Duodenal mucosa (tissue), 2 donors: ENCODE data around the gene CD93.

Source experiments
- H3K27ac ChIP-seq: one replicate; pipeline ENCODE4 v1.7.0; 2013; ENCODE audit warnings: low read depth, low read length
- H3K27me3 ChIP-seq, 2 donors: one replicate each; pipeline ENCODE4 v1.7.0; 2013; ENCODE audit warnings: low read length in 2 of 2, control low read depth in 1 of 2; ENCODE audit not compliant: insufficient read depth in 2 of 2, control insufficient read depth in 1 of 2
- H3K36me3 ChIP-seq, 2 donors: one replicate each; pipeline ENCODE4 v1.7.0; 2013; ENCODE audit warnings: low read length in 2 of 2, control low read depth in 1 of 2; ENCODE audit not compliant: insufficient read depth in 2 of 2, control insufficient read depth in 1 of 2
- H3K4me1 ChIP-seq, 2 donors: one replicate each; pipeline ENCODE4 v1.7.0; 2013; ENCODE audit warnings: low read length in 2 of 2, control low read depth in 1 of 2; ENCODE audit not compliant: insufficient read depth in 2 of 2, control insufficient read depth in 1 of 2
- H3K4me3 ChIP-seq, 2 donors: one replicate each; pipeline ENCODE4 v1.7.0; 2013; ENCODE audit warnings: low read length in 2 of 2, low read depth in 1 of 2
- H3K9ac ChIP-seq, 2 donors: one replicate each; pipeline ENCODE4 v1.7.0; 2013; ENCODE audit warnings: low read length in 2 of 2, low read depth in 1 of 2
- H3K9me3 ChIP-seq, 2 donors: one replicate each; pipeline ENCODE4 v1.7.0; 2013; ENCODE audit warnings: low read length in 2 of 2, control low read depth in 1 of 2; ENCODE audit not compliant: control insufficient read depth in 1 of 2

The CD93 gene

GRCh38 chr20:23127506-23128279, 41.6 kb upstream of the CD93 start:
- no peaks in the 10 kb centered on the region for H3K9me3 ChIP-seq
- no peak overlapping the region for H3K27ac ChIP-seq

GRCh38 chr20:23126281-23127061, 40.3 kb upstream of the CD93 start:
- H3K9me3 ChIP-seq, result no peaks in the 10 kb centered on the region
- H3K4me3 ChIP-seq, result no peak overlapping the region
- H3K4me1 ChIP-seq, result peaks cover 12 to 31% of the 10 kb centered on the region in 2 donors
- no peaks in the 10 kb centered on the region for H3K36me3 ChIP-seq
- no peak overlapping the region for H3K9ac ChIP-seq
- H3K27ac ChIP-seq, result peak overlapping the region; percentile 23
- peaks cover 2 to 5% of the 10 kb centered on the region in 2 donors for H3K27me3 ChIP-seq

More at GRCh38 chr20:23127506-23128279, 41.6 kb upstream of the CD93 start:
- Histone ChIP-seq H3K4me1 (peaks cover 12 to 31% of the 10 kb centered on the region in 2 donors), H3K4me3 (no peak overlapping the region), H3K27me3 (peaks cover 0 to 2% of the 10 kb centered on the region in 2 donors), H3K9ac (no peak overlapping the region), H3K36me3 (no peaks in the 10 kb centered on the region)

GRCh38 chr20:23125625-23126191, 39.6 kb upstream of the CD93 start:
- H3K9ac ChIP-seq, result no peak overlapping the region
- H3K4me3 ChIP-seq, result no peak overlapping the region
- H3K27ac ChIP-seq, result peak overlapping the region; percentile 23
- H3K27me3 ChIP-seq, result peaks cover 2 to 5% of the 10 kb centered on the region in 2 donors
- no peaks in the 10 kb centered on the region for H3K9me3 ChIP-seq
- H3K4me1 ChIP-seq, result peaks cover 12 to 33% of the 10 kb centered on the region in 2 donors
- no peaks in the 10 kb centered on the region for H3K36me3 ChIP-seq

- Histone ChIP-seq H3K4me1 (peaks cover 12 to 35% of the 10 kb centered on the region in 2 donors), H3K9me3 (no peaks in the 10 kb centered on the region), H3K27me3 (peaks cover 2 to 5% of the 10 kb centered on the region in 2 donors), H3K4me3 (no peak overlapping the region), H3K27ac (no peak overlapping the region), H3K9ac (no peak overlapping the region), H3K36me3 (no peaks in the 10 kb centered on the region)
These were observed 39.0 kb upstream of the CD93 start for GRCh38 chr20:23125159-23125558.

GRCh38 chr20:23123886-23124285, 37.8 kb upstream of the CD93 start:
- H3K27me3 ChIP-seq, result peaks cover 5% of the 10 kb centered on the region in 2 donors
- peaks cover 13 to 33% of the 10 kb centered on the region in 2 donors for H3K4me1 ChIP-seq
- no peaks in the 10 kb centered on the region for H3K36me3 ChIP-seq

GRCh38 chr20:23122796-23123655, 36.9 kb upstream of the CD93 start:
- H3K4me3 ChIP-seq, result no peak overlapping the region
- no peaks in the 10 kb centered on the region for H3K9me3 ChIP-seq
- no peak overlapping the region for H3K27ac ChIP-seq
- peaks cover 12 to 26% of the 10 kb centered on the region in 2 donors for H3K4me1 ChIP-seq
- no peak overlapping the region for H3K9ac ChIP-seq
- H3K36me3 ChIP-seq, result no peaks in the 10 kb centered on the region
- peaks cover 5% of the 10 kb centered on the region in 2 donors for H3K27me3 ChIP-seq

More at GRCh38 chr20:23123886-23124285, 37.8 kb upstream of the CD93 start:
- no peak overlapping the region for H3K4me3 ChIP-seq
- H3K9ac ChIP-seq, result no peak overlapping the region
- H3K27ac ChIP-seq, result no peak overlapping the region
- H3K9me3 ChIP-seq, result no peaks in the 10 kb centered on the region

- Histone ChIP-seq H3K9ac (no peak overlapping the region), H3K4me1 (peaks cover 12 to 26% of the 10 kb centered on the region in 2 donors), H3K36me3 (no peaks in the 10 kb centered on the region), H3K9me3 (no peaks in the 10 kb centered on the region), H3K27ac (no peak overlapping the region), H3K4me3 (no peak overlapping the region), H3K27me3 (peaks cover 5% of the 10 kb centered on the region in 2 donors)
These were observed 36.2 kb upstream of the CD93 start for GRCh38 chr20:23122321-23122720.

- H3K36me3 ChIP-seq, result no peaks in the 10 kb centered on the region
- H3K4me3 ChIP-seq, result no peak overlapping the region
- H3K27ac ChIP-seq, result no peak overlapping the region
- H3K27me3 ChIP-seq, result peaks cover 5% of the 10 kb centered on the region in 2 donors
- no peaks in the 10 kb centered on the region for H3K9me3 ChIP-seq
- no peak overlapping the region for H3K9ac ChIP-seq
- peaks cover 12 to 26% of the 10 kb centered on the region in 2 donors for H3K4me1 ChIP-seq
These were observed 35.7 kb upstream of the CD93 start for GRCh38 chr20:23121751-23122320.

- Histone ChIP-seq H3K27me3 (peaks cover 5% of the 10 kb centered on the region in 2 donors), H3K9me3 (no peaks in the 10 kb centered on the region), H3K36me3 (no peaks in the 10 kb centered on the region), H3K4me3 (no peak overlapping the region), H3K27ac (no peak overlapping the region), H3K9ac (no peak overlapping the region), H3K4me1 (peaks cover 12 to 25% of the 10 kb centered on the region in 2 donors)
These were observed 35.0 kb upstream of the CD93 start for GRCh38 chr20:23120936-23121750.
